ENCODE measurements around the gene FAM83B.

- TF ChIP-seq POLR2A (IDR thresholded peaks at IDR 0.05) (no peak), CTCF (IDR thresholded peaks at IDR 0.05) (no peak)
These were observed 11.4 kb upstream of the FAM83B start for GRCh38 chr6:54835176-54835575.

Data from esophagus squamous epithelium (tissue), 4 donors.